ENCODE measurements around the gene DGKE.

The DGKE gene

GRCh38 chr17:56851008-56851407, 17.1 kb downstream of the DGKE start:
- DNase-seq = no peak

- no peak for DNase-seq
Measured at GRCh38 chr17:56861899-56862298, 27.9 kb downstream of the DGKE start.

GRCh38 chr17:56863974-56864373, 30.0 kb downstream of the DGKE start:
- no peak for DNase-seq

- DNase-seq = no peak
Measured at GRCh38 chr17:56866076-56866475, 32.1 kb downstream of the DGKE start.

GRCh38 chr17:56866496-56866895, 32.5 kb downstream of the DGKE start:
- no peak for DNase-seq

GRCh38 chr17:56867948-56868376, 34.0 kb downstream of the DGKE start:
- DNase-seq = no peak

- DNase-seq = no peak
Measured at GRCh38 chr17:56868716-56869115, 34.8 kb downstream of the DGKE start.

- DNase-seq = peak; percentile 87
Measured at GRCh38 chr17:56870081-56870651, 36.2 kb downstream of the DGKE start.

GRCh38 chr17:56876766-56877179, 42.8 kb downstream of the DGKE start:
- DNase-seq = no peak

GRCh38 chr17:56879280-56879679, 45.3 kb downstream of the DGKE start:
- no peak for DNase-seq

GRCh38 chr17:56880133-56880532, 46.2 kb downstream of the DGKE start:
- DNase-seq = peak; percentile 66

GRCh38 chr17:56880571-56880970, 46.6 kb downstream of the DGKE start:
- no peak for DNase-seq

- no peak for DNase-seq
Measured at GRCh38 chr17:56881685-56882295, 47.8 kb downstream of the DGKE start.

- DNase-seq = peak; percentile 65
Measured at GRCh38 chr17:56883616-56884015, 49.7 kb downstream of the DGKE start.

- DNase-seq = no peak
Measured at GRCh38 chr17:56884483-56885311, 50.7 kb downstream of the DGKE start.

- no peak for DNase-seq
Measured at GRCh38 chr17:56885312-56885657, 51.3 kb downstream of the DGKE start.

GRCh38 chr17:56886288-56886731, 52.4 kb downstream of the DGKE start:
- DNase-seq = no peak

GRCh38 chr17:56887105-56887504, 53.2 kb downstream of the DGKE start:
- no peak for DNase-seq

- DNase-seq = no peak
Measured at GRCh38 chr17:56887552-56888467, 53.9 kb downstream of the DGKE start.

GRCh38 chr17:56890390-56890789, 56.4 kb downstream of the DGKE start:
- DNase-seq = no peak

- DNase-seq = no peak
Measured at GRCh38 chr17:56890906-56891674, 57.1 kb downstream of the DGKE start.

GRCh38 chr17:56891751-56892150, 57.8 kb downstream of the DGKE start:
- no peak for DNase-seq

Data from inflammatory macrophage treated with lipopolysaccharide for 4 hours (primary cell).